ENCODE measurements around the gene MZT2B. TPM values are rescaled to one million over a fixed set of nuclear protein-coding genes. Genes with fewer than 3 reads are reported as not detected.
"Not testable (repeated sequence)": the region's sequence is repeated elsewhere in the genome, so short reads cannot be mapped to it uniquely, and the experiment has no call there.

The MZT2B gene
- total and polyA plus RNA-seq, 2 of the 4 experiments (the other 2 are of a cell fraction) = 24.9 to 115 TPM

DNA sequence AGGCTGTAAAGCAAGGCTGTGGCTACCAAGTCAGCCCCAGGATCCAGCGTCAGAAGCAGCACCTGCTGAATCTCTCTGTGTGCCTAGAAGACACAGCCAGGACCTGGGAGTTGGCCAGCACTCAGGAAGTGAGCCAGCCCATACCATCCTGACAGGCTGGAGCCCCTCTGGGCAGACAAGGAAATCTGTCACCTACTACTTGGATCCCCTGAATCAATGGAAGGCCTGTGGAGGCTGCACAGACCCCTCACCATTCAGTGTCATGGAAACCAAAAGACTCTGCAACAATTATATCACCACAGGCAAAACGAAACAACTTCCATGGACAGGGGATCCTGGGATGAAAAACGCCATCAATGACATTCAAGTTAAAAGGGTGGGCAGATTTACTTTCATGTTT is 15.5 kb upstream of the MZT2B start:
- in situ Hi-C loops (cut with MboI; ENCODE audit: low sequenced_read_pairs) = loop anchor here (25.0 kb wide), 1 partner anchor 1346 kb away; no protein-coding TSS in a partner anchor
- dilution Hi-C loops (cut with HindIII; ENCODE audit: low sequenced_read_pairs, unreplicated experiment); POLR2A ChIA-PET (ENCODE audit: unreplicated experiment); H2AK5ac ChIP-seq (ENCODE audit: low read depth, low read length); H2BK20ac ChIP-seq (ENCODE audit: low read depth, low read length); H4K91ac ChIP-seq (ENCODE audit: insufficient read depth, low read depth, low read length); H2BK15ac ChIP-seq (ENCODE audit: low read depth, low read length); H2AFZ ChIP-seq (replicated peaks; ENCODE audit: low read length, poor library complexity); BruUV-seq (replicated peaks); H3K4me2 ChIP-seq (ENCODE audit: low read depth, low read length); H3K4ac ChIP-seq (ENCODE audit: low read depth, low read length); H3K9ac ChIP-seq (ENCODE audit: low read depth, low read length); H2AK9ac ChIP-seq (replicated peaks; ENCODE audit: low read depth, low read length, poor library complexity); H3K4me1 ChIP-seq (ENCODE audit: control insufficient read depth, insufficient read depth, low read length); ATAC-seq (ENCODE audit: low read depth); H3K23ac ChIP-seq (ENCODE audit: low read depth, low read length); H2BK5ac ChIP-seq (ENCODE audit: low read depth, low read length, poor library complexity, severe bottlenecking); H3K79me1 ChIP-seq (ENCODE audit: low read depth in 1 of 2, low read length in 2 of 2); H3K4me3 ChIP-seq (ENCODE audit: insufficient read depth, low read depth, low read length); H3K27me3 ChIP-seq (ENCODE audit: control insufficient read depth, insufficient read depth, low read length); H4K20me1 ChIP-seq (ENCODE audit: insufficient read depth, low read length); H3K14ac ChIP-seq (replicated peaks; ENCODE audit: low read depth, low read length); H3K56ac ChIP-seq (ENCODE audit: extremely low read depth, insufficient read depth, low read length); H3K9me1 ChIP-seq (ENCODE audit: insufficient read depth, low read length); H3K18ac ChIP-seq (ENCODE audit: low read depth, low read length); H3K9me3 ChIP-seq (ENCODE audit: control insufficient read depth, insufficient read depth, low read length); CTCF ChIA-PET; H3K27ac ChIP-seq (ENCODE audit: insufficient read depth, low read length); DNase-seq; H2BK120ac ChIP-seq (ENCODE audit: low read depth, low read length); H4K5ac ChIP-seq (ENCODE audit: low read depth, low read length); H4K8ac ChIP-seq (ENCODE audit: low read depth in 2 of 2, low read length in 2 of 2); intact Hi-C loops (cut with micrococcal nuclease): not testable (repeated sequence)
- no CpG with 5 or more reads among the region's 3 CpGs for WGBS, 2 experiments (ENCODE audit: extremely low coverage in 2 of 2, insufficient read length in 1 of 2)
- H3K36me3 ChIP-seq (ENCODE audit: control insufficient read depth, insufficient read depth, low read length) = peaks cover 49% of the 10 kb centered on the region

DNA sequence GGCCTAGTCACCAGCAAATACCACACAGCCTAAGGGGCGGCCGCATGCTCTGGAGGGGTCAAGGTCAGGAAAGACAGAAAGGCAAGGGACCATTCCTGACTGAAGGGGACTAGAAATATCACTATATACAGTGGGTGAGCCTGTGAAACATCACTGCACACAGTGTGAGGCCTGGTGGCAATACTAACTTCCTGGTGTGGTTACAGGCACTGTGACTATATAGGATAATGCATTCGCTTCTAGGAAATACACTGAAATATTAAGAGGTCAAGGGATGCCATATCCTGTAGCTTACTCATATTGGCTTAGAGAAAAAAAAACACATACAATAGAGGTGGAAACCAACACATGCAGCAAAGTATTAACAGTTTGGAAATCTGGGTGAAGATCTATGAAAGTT is 12.9 kb upstream of the MZT2B start:
- DNase-seq; CTCF ChIA-PET; H3K56ac ChIP-seq (ENCODE audit: extremely low read depth, insufficient read depth, low read length); ATAC-seq (ENCODE audit: low read depth); H3K4me1 ChIP-seq (ENCODE audit: control insufficient read depth, insufficient read depth, low read length); H3K4me2 ChIP-seq (ENCODE audit: low read depth, low read length); H2BK5ac ChIP-seq (ENCODE audit: low read depth, low read length, poor library complexity, severe bottlenecking); H3K4ac ChIP-seq (ENCODE audit: low read depth, low read length); H3K27me3 ChIP-seq (ENCODE audit: control insufficient read depth, insufficient read depth, low read length); H2BK120ac ChIP-seq (ENCODE audit: low read depth, low read length); H3K9me3 ChIP-seq (ENCODE audit: control insufficient read depth, insufficient read depth, low read length); H3K9ac ChIP-seq (ENCODE audit: low read depth, low read length); H2AK5ac ChIP-seq (ENCODE audit: low read depth, low read length); BruUV-seq (replicated peaks); H2AFZ ChIP-seq (replicated peaks; ENCODE audit: low read length, poor library complexity); H4K8ac ChIP-seq (ENCODE audit: low read depth in 2 of 2, low read length in 2 of 2); intact Hi-C loops (cut with micrococcal nuclease); H4K5ac ChIP-seq (ENCODE audit: low read depth, low read length); H2AK9ac ChIP-seq (replicated peaks; ENCODE audit: low read depth, low read length, poor library complexity); H4K20me1 ChIP-seq (ENCODE audit: insufficient read depth, low read length); H3K4me3 ChIP-seq (ENCODE audit: insufficient read depth, low read depth, low read length); H4K91ac ChIP-seq (ENCODE audit: insufficient read depth, low read depth, low read length); H3K23ac ChIP-seq (ENCODE audit: low read depth, low read length); H3K14ac ChIP-seq (replicated peaks; ENCODE audit: low read depth, low read length); H3K9me1 ChIP-seq (ENCODE audit: insufficient read depth, low read length); H2BK15ac ChIP-seq (ENCODE audit: low read depth, low read length); H2BK20ac ChIP-seq (ENCODE audit: low read depth, low read length); H3K27ac ChIP-seq (ENCODE audit: insufficient read depth, low read length); H3K18ac ChIP-seq (ENCODE audit: low read depth, low read length); dilution Hi-C loops (cut with HindIII; ENCODE audit: low sequenced_read_pairs, unreplicated experiment): not testable (repeated sequence)
- POLR2A ChIA-PET (ENCODE audit: unreplicated experiment) = interaction anchor here (0.7 kb wide), 1 partner anchor 16 kb away, joined by 4 read pairs; no protein-coding TSS in a partner anchor
- in situ Hi-C loops (cut with MboI; ENCODE audit: low sequenced_read_pairs) = loop anchor here (25.0 kb wide), 1 partner anchor 1343 kb away; no protein-coding TSS in a partner anchor
- no CpG with 5 or more reads among the region's 3 CpGs for WGBS, 2 experiments (ENCODE audit: extremely low coverage in 2 of 2, insufficient read length in 1 of 2)
- H3K36me3 ChIP-seq (ENCODE audit: control insufficient read depth, insufficient read depth, low read length) = peaks cover 48% of the 10 kb centered on the region
- H3K79me1 ChIP-seq (ENCODE audit: low read depth in 1 of 2, low read length in 2 of 2) = peaks cover 3 to 10% of the 10 kb centered on the region in 2 experiments; a peak in 3 of 4 replicates

Data from IMR-90 (cell line).